Hematopoietic multipotent progenitor cell (in vitro differentiated cells): Measurements from ENCODE around the gene MTFR2. TPM values are rescaled to one million over a fixed set of nuclear protein-coding genes. Genes with fewer than 3 reads are reported as not detected.

Experiments used
- DNase-seq, 3 donors: peaks; one replicate each; pipeline ENCODE4 v3.0.0-alpha.2; 2011 to 2015; ENCODE audit warnings: low read depth in 2 of 3, low spot score in 2 of 3
- total RNA-seq: library from RNA; depleted of rRNA; stranded (reverse); fragments of >200 nt; gene quantifications from one replicate; pipeline ENCODE4 v1.2.3, GENCODE V29; 2012

The MTFR2 gene
- total RNA-seq, 1 donor = 1.9 TPM

DNA sequence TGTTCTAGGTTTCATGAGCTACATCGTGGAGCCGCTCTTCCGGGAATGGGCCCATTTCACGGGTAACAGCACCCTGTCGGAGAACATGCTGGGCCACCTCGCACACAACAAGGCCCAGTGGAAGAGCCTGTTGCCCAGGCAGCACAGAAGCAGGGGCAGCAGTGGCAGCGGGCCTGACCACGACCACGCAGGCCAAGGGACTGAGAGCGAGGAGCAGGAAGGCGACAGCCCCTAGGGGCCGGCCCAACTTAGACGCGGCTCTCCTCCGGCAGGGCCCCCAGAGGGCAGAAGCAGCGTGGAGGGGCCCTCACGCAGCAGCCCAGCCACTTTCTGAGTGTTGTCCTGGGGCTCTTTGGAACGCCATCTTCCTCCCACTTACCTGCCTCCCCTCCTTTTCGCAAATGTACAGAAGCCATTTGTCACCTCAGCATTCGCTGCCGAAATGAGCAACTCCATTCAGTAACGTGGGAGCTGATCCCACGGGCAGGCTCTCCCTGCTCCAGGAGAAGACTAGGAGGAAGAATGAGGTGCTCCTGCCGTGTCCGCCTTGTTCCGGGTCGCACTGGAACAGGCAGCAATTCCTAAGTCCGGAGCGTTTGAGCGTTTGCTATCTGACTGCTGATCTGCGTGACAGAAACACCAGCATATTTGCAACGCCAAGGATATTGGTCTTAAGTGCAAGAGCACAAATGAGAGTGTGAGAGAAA is 58.4 kb downstream of the MTFR2 start:
- DNase-seq = no peak

DNA sequence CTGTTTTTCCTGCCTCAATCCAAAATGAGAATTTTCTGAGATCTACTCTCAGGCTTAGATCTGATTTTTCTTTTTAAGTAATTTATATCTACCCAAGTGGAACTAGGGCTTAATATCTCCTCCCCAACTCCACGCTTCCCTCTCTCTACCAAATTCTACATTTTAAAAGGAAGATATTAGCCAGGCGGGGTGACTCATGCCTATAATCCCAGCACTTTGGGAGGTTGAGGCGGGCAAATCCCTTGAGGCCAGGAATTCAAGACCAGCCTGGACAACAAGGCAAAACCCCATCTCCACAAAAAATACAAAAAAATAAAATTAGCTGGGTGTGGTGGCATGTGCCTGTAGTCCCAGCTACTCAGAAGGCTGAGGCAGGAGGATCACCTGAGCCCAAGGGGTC is 61.0 kb downstream of the MTFR2 start:
- DNase-seq = no peak

DNA sequence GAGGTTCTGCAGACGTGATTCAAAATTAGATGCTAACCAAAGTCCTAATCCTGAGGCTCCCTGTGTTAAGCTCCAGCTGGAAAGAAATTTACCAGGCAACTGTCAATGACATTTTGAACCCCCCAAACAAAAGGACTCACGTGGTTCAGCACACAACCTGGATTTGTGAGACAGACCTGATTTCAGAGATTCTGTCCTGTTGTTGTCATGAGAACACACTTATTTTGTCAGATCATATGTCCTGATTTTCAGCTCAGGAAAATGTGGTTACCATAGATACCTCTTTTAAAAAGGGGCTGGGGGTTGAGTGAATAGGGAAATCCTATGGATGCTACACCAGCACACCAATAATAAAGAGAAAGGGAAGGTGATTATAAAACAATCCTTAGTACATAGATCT is 61.6 kb downstream of the MTFR2 start:
- no peak for DNase-seq

DNA sequence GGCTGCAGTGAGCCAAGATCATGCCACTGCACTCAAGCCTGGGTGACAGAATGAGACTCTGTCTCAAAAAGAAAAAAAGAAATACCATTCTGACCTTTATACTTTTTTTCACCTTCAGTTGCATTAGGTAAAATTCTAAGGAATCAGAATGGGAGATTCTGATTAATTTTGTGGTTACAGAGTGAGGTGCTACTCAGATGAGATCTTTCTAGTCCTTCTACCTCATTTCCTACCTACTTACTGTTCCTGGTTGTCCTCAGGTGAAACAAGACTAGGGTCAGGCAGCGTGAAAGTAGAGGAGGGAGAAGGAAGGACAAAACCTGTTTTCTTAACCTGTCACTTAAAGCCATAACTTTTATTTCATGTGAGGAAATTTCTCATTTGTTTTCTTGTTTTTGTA is 63.7 kb downstream of the MTFR2 start:
- DNase-seq = no peak

DNA sequence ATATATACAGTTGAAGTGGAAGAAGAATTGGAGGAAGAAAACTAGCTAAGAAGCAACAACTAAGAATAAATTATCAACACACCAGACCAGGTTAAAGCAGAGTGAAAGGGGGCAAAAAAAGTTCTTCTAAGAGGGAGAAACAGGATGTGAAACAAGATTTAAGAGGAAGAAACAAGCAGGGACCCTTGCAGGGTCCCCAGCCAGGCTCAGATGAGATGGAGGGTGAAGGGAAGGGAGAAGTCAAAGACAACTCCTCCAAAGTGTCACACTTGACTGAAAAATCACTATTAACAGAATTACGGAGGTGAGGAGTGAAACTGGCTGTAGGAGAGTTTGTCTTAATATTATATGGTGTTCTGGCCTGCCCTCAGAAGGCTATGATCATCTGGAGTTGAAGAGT is 65.4 kb downstream of the MTFR2 start:
- no peak for DNase-seq

DNA sequence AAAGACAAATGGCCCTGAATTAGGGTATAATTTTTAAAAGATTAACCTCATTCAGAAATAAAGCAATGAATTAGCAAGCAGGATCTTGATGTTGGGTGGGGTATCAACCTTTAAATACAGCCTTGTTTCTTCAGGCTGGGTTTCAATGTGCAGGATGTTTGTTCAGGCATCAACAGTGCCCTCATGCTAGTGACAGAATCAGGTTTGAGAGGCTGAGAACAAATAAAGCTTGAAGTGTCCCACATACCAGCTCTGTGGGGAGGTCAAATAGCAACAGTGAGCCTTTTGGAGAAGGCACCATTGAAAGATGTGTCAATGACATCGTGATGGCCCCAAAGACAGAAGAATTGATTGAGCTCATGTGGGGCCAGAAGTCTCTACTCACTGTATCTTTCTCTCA is 68.2 kb downstream of the MTFR2 start:
- no peak for DNase-seq

DNA sequence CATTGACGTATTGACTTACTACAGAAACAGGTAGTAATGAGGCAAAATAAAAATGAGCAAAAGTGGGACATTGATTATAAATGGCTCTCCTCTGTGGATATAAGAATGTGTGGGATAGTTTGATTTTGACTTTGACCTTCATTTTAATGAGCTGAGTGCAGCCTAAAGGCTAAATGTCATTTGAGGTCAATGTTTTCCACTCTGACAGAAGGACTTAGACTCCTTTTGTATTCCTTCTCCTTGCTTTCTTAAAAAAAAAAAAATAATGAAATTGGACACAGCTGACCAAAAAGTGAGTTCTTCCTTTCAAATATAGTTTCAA is 68.6 kb downstream of the MTFR2 start:
- DNase-seq = no peak

Other genes starting within 250 kb of the MTFR2 start
- gene BCLAF1, start 39.5 kb upstream of the MTFR2 start, total RNA-seq = 81.1 TPM